ENCODE results near the gene CIDEB.
"Not testable (repeated sequence)": the region's sequence is repeated elsewhere in the genome, so short reads cannot be mapped to it uniquely, and the experiment has no call there.

The CIDEB gene

DNA sequence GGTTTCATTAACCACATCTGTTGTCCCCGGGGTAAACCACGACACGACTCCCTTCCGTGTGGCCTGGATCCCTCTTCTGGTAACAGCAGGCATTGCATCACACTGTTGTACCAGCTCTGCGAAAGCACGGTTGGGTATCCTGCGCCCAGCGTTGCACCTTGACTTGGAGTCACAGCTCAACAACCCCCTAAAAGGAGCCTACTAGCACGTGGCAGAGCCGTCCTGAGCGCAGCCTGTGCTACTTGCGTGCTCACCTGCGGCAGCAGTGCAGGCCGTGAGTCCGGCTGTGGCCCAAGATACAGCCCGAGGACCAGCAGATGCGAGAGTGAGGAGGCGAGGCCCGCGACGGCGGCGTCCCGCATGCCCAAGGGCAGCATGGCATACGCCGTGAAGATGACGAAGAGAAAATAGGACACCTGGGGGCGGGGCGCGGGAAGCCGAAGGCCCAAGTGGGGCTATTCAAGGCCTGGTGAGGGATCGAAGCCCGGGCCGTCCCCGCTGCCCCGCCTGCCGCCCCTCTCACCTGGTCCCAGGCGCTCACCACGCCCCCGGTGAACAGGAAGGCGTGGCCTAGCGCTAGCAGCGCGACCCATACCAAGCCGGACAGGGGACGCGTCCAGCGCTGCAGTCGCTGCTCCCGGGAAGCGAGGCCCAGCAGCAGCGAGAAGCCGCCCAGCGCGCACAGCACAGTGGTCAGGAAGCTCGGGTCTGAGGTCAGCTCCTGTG is 24.7 kb upstream of the CIDEB start:
- Histone ChIP-seq H3K27me3 (ENCODE audit: control insufficient read depth, insufficient read depth, low read length, poor library complexity, severe bottlenecking) (peaks cover 83% of the 10 kb centered on the region), H3K9me3 (ENCODE audit: control insufficient read depth, low read length) (no peaks in the 10 kb centered on the region), H3K36me3 (ENCODE audit: control insufficient read depth, insufficient read depth, low read length) (no peaks in the 10 kb centered on the region), H3K4me1 (ENCODE audit: control insufficient read depth, insufficient read depth, low read length) (peaks cover 21% of the 10 kb centered on the region), H3K4me3 (ENCODE audit: insufficient read depth, low read depth, low read length) (peak overlapping the region; percentile 12), H3K27ac (ENCODE audit: insufficient read depth, low read depth, low read length, poor library complexity, severe bottlenecking) (no peak overlapping the region)
- 4% methylated on average over 56 of the region's 56 CpGs for WGBS, 2 experiments

DNA sequence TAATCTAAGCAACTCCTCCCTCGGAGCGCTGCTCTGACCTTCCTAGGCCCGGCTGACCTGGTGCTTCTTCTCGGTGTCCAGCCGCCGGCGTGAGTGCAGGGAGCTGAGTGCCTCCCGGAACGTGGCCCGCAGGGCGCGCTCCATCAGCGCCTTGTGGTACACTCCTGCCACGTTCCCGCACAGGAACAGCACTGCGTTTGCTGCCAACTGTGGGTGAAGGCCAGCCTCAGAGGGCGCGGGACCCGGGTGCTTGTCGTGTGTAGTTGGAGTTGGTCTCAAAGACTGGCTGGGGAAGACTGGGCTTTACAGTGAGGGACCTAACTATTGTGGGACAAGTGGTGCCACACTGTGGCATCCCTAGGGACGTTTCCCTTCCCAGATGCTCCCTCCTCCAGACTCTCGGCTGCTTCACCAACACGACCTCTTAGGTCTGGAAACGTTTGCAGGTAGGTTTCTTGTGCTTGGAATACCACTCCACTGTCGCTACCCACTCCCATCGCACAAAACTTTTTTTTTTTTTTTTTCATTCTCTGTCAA is 24.0 kb upstream of the CIDEB start:
- no peaks in the 10 kb centered on the region for H3K36me3 ChIP-seq (ENCODE audit: control insufficient read depth, insufficient read depth, low read length)
- no peak overlapping the region for H3K27ac ChIP-seq (ENCODE audit: insufficient read depth, low read depth, low read length, poor library complexity, severe bottlenecking)
- peaks cover 21% of the 10 kb centered on the region for H3K4me1 ChIP-seq (ENCODE audit: control insufficient read depth, insufficient read depth, low read length)
- H3K4me3 ChIP-seq (ENCODE audit: insufficient read depth, low read depth, low read length): no peak overlapping the region
- 77 to 78% methylated on average over 26 of the region's 26 CpGs for WGBS, 2 experiments
- H3K27me3 ChIP-seq (ENCODE audit: control insufficient read depth, insufficient read depth, low read length, poor library complexity, severe bottlenecking): peaks cover 76% of the 10 kb centered on the region
- H3K9me3 ChIP-seq (ENCODE audit: control insufficient read depth, low read length): no peaks in the 10 kb centered on the region

DNA sequence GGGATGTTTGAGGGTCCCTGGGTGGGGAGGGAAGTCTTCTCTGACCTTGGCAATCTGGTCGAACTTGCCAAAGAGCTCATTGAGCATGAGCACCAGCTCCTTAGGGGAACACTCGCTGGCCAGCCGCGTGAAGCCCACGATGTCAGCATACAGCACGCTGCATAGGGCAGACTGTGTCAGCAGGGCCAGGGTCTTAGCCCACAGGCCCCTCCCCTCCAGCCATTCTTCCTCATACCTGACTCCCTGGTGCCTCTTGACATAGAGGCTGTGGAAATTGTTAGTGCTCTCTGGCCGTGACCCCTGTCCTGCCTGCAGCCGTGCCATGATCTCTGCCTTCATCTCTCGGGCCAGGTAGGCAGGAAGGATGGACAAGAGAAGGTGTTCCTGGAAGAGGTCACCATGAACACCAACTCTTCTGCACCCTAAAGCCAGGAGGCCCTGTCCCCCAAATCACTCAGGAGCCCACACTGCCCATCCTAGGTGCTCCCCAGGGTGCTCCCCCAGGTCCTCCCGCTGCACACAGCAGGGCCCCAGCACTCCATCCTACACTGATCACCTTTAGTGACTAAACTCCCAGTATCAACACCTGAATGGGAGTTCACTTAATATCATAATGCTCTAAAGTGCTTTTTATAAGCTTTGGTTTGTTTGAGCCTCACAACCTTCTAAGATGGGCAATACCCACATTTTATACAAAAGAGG is 23.3 kb upstream of the CIDEB start:
- peaks cover 21% of the 10 kb centered on the region for H3K4me1 ChIP-seq (ENCODE audit: control insufficient read depth, insufficient read depth, low read length)
- WGBS, 2 experiments: 89 to 90% methylated on average over 10 of the region's 10 CpGs
- H3K4me3 ChIP-seq (ENCODE audit: insufficient read depth, low read depth, low read length): no peak overlapping the region
- no peaks in the 10 kb centered on the region for H3K9me3 ChIP-seq (ENCODE audit: control insufficient read depth, low read length)
- H3K36me3 ChIP-seq (ENCODE audit: control insufficient read depth, insufficient read depth, low read length): no peaks in the 10 kb centered on the region
- H3K27ac ChIP-seq (ENCODE audit: insufficient read depth, low read depth, low read length, poor library complexity, severe bottlenecking): no peak overlapping the region
- peaks cover 70% of the 10 kb centered on the region for H3K27me3 ChIP-seq (ENCODE audit: control insufficient read depth, insufficient read depth, low read length, poor library complexity, severe bottlenecking)

DNA sequence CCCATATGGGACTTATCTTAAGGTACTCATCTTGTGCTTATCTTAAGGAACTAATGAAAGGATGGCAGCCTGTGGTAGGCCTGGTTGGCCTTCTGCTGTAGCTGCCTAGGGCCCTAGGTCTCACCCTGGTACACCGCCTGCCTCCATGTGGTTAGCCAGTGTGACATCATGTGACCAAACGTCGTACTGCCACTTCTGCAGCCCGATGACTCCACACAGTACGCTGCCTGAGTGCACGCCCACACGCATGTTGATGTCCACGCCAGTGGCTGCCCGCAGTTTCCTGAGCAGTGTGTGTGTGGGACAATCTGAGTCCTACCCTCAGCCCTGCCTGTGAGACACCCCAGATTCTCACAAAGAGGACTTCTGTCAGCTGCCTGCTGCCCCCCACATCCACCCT is 22.0 kb upstream of the CIDEB start:
- Histone ChIP-seq H3K4me1 (ENCODE audit: control insufficient read depth, insufficient read depth, low read length) (peaks cover 12% of the 10 kb centered on the region), H3K27me3 (ENCODE audit: control insufficient read depth, insufficient read depth, low read length, poor library complexity, severe bottlenecking) (peaks cover 56% of the 10 kb centered on the region), H3K4me3 (ENCODE audit: insufficient read depth, low read depth, low read length) (no peak overlapping the region), H3K9me3 (ENCODE audit: control insufficient read depth, low read length) (no peaks in the 10 kb centered on the region), H3K27ac (ENCODE audit: insufficient read depth, low read depth, low read length, poor library complexity, severe bottlenecking) (no peak overlapping the region), H3K36me3 (ENCODE audit: control insufficient read depth, insufficient read depth, low read length) (no peaks in the 10 kb centered on the region)
- WGBS, 2 experiments: 87 to 90% methylated on average over 9 of the region's 9 CpGs

DNA sequence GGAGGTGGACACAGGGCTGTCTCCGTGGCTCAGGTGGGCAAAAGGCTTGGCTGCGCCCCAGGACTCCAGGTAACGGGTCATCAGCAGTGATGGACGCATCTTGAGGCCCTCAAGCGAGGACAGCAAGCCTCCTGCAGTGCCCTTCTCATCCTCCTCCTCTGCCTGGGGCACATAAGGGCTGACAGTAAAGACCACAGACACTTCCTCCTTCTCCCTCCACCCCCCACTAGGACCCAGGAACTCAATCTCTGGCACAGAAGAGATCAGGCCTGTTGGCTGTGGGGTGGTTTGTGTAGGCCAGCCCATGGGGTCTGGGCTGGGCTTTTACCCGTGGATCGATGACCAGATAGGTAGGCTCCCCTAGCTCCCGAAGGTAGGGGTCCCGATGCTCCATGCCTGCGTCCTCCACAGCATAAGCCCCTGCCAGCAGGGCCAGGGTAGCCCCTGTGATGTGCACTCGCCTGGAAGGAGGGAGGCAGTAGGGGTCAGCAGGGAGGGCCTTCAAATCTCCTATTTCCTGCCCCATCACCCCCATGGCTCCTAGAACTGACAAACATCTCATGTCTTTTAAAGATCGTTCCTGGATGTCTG is 21.4 kb upstream of the CIDEB start:
- Histone ChIP-seq H3K36me3 (ENCODE audit: control insufficient read depth, insufficient read depth, low read length) (no peaks in the 10 kb centered on the region), H3K9me3 (ENCODE audit: control insufficient read depth, low read length) (no peaks in the 10 kb centered on the region), H3K4me1 (ENCODE audit: control insufficient read depth, insufficient read depth, low read length) (peaks cover 6% of the 10 kb centered on the region), H3K27ac (ENCODE audit: insufficient read depth, low read depth, low read length, poor library complexity, severe bottlenecking) (no peak overlapping the region), H3K27me3 (ENCODE audit: control insufficient read depth, insufficient read depth, low read length, poor library complexity, severe bottlenecking) (peaks cover 50% of the 10 kb centered on the region), H3K4me3 (ENCODE audit: insufficient read depth, low read depth, low read length) (no peak overlapping the region)
- 89 to 90% methylated on average over 12 of the region's 12 CpGs for WGBS, 2 experiments

DNA sequence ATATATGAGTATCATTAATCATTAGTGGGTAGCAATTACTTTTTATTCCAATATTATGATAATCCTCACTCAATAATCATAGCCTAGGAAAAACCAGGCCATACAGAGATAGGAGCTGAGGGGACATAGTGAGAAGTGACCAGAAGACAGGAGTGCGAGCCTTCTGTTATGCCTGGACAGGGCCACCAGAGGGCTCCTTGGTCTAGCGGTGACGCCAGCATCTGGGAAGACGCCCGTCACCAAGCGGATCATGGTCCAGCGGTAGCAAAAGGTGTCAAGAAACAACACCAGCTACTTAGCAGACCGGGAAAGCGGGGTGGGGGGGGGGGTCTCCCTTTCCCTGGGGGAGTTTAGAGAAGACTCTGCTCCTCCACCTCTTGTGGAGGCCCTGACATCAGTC is 20.1 kb upstream of the CIDEB start:
- WGBS, 2 experiments: 8 to 11% methylated on average over 9 of the region's 9 CpGs
- peaks cover 38% of the 10 kb centered on the region for H3K27me3 ChIP-seq (ENCODE audit: control insufficient read depth, insufficient read depth, low read length, poor library complexity, severe bottlenecking)
- H3K9me3 ChIP-seq (ENCODE audit: control insufficient read depth, low read length); H3K36me3 ChIP-seq (ENCODE audit: control insufficient read depth, insufficient read depth, low read length); H3K4me1 ChIP-seq (ENCODE audit: control insufficient read depth, insufficient read depth, low read length); H3K27ac ChIP-seq (ENCODE audit: insufficient read depth, low read depth, low read length, poor library complexity, severe bottlenecking); H3K4me3 ChIP-seq (ENCODE audit: insufficient read depth, low read depth, low read length): not testable (repeated sequence)

DNA sequence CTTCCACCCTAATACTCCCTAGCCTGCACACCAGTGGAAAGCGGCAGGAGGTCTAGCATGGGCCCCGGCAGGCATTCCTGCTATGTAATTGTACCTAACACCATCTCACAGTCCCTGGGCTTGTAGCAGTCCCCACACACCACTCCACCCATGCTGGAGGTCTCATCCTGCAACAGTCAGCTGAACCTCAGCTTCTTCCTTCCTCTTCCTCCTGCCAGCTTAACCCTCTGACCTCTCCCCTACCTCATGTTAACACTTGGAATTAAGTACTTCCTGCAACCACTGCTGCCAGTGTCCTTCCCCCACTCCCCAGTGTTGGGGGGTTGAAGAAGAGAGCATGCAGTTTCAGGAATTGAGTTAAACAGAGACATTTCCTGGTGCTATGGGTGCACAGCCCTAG is 19.5 kb upstream of the CIDEB start:
- H3K4me3 ChIP-seq (ENCODE audit: insufficient read depth, low read depth, low read length): no peak overlapping the region
- 79 to 89% methylated on average over 2 of the region's 2 CpGs for WGBS, 2 experiments
- peaks cover under 1% of the 10 kb centered on the region for H3K4me1 ChIP-seq (ENCODE audit: control insufficient read depth, insufficient read depth, low read length)
- H3K27me3 ChIP-seq (ENCODE audit: control insufficient read depth, insufficient read depth, low read length, poor library complexity, severe bottlenecking): peaks cover 31% of the 10 kb centered on the region
- no peaks in the 10 kb centered on the region for H3K36me3 ChIP-seq (ENCODE audit: control insufficient read depth, insufficient read depth, low read length)
- H3K9me3 ChIP-seq (ENCODE audit: control insufficient read depth, low read length): no peaks in the 10 kb centered on the region
- no peak overlapping the region for H3K27ac ChIP-seq (ENCODE audit: insufficient read depth, low read depth, low read length, poor library complexity, severe bottlenecking)

DNA sequence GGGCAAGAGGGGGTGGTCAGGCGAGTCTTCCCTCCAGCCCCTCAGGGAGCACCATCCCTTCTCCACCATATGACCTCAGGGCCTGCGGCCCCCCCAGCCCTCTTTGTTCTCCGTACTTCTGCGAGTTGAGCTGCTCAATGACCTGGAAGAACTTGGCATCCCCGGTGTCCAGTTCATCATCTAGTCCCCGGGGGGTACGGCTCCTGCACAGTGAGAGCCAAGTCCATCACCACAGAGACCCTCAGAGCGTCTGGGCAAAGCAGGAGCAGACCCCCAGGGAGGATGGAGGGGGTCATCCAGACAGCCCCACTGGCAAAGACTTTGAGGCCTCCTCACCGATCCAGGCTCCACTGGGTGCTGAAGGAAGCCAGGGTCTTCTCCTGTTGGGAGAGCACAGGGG is 18.2 kb upstream of the CIDEB start:
- Histone ChIP-seq H3K4me1 (ENCODE audit: control insufficient read depth, insufficient read depth, low read length) (no peaks in the 10 kb centered on the region), H3K27me3 (ENCODE audit: control insufficient read depth, insufficient read depth, low read length, poor library complexity, severe bottlenecking) (peaks cover 18% of the 10 kb centered on the region), H3K27ac (ENCODE audit: insufficient read depth, low read depth, low read length, poor library complexity, severe bottlenecking) (no peak overlapping the region), H3K9me3 (ENCODE audit: control insufficient read depth, low read length) (no peaks in the 10 kb centered on the region), H3K36me3 (ENCODE audit: control insufficient read depth, insufficient read depth, low read length) (no peaks in the 10 kb centered on the region), H3K4me3 (ENCODE audit: insufficient read depth, low read depth, low read length) (no peak overlapping the region)
- WGBS, 2 experiments: 86 to 91% methylated on average over 9 of the region's 9 CpGs

DNA sequence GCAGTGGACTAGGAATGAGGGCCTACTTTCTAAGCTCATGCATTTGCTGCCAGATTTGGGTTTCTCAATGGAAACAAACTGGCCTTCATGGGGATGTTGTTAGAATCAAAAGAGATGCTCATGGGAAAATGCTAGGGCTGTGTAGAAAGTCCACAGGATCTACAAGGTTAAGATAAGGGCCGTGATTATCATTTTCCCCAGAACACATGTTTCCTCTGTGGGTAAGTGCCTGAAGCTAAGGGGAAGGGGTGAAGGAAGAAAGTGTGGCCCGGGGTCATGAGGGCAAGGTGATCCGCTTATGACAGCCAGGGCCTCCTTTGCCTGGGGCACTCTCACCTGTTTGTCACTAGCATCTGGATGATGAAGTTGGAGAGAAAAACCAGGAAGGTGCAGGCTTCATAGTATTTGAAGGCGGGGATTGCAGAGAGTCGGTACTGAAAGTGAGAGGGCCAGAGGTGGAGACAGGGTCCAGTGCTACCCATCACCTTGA is 17.3 kb upstream of the CIDEB start:
- H3K36me3 ChIP-seq (ENCODE audit: control insufficient read depth, insufficient read depth, low read length): no peaks in the 10 kb centered on the region
- H3K4me1 ChIP-seq (ENCODE audit: control insufficient read depth, insufficient read depth, low read length): no peaks in the 10 kb centered on the region
- H3K27me3 ChIP-seq (ENCODE audit: control insufficient read depth, insufficient read depth, low read length, poor library complexity, severe bottlenecking): peaks cover 13% of the 10 kb centered on the region
- WGBS, 2 experiments: 90 to 93% methylated on average over 5 of the region's 5 CpGs
- H3K9me3 ChIP-seq (ENCODE audit: control insufficient read depth, low read length): no peaks in the 10 kb centered on the region
- H3K27ac ChIP-seq (ENCODE audit: insufficient read depth, low read depth, low read length, poor library complexity, severe bottlenecking): no peak overlapping the region
- no peak overlapping the region for H3K4me3 ChIP-seq (ENCODE audit: insufficient read depth, low read depth, low read length)

DNA sequence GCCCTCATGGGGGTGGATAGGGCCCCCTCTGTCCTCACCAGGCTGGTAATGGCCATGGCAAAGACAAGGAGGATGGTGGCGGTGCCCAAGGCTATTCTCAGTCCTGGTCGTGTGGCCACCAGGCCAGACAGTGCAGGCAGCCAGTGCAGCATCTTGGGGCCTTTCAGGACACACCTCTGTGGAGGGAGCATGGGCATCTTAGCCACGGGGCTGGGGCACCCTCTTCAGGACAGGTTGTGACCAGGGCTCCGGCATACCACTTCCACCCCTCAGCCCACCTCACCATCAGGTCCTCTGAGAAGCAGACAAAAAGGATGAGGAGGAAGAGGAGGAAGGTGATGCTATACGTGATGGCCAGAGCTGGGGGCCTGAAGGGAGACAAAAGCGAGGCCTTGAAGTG is 16.2 kb upstream of the CIDEB start:
- peaks cover 7% of the 10 kb centered on the region for H3K27me3 ChIP-seq (ENCODE audit: control insufficient read depth, insufficient read depth, low read length, poor library complexity, severe bottlenecking)
- no peaks in the 10 kb centered on the region for H3K36me3 ChIP-seq (ENCODE audit: control insufficient read depth, insufficient read depth, low read length)
- 82 to 84% methylated on average over 5 to 6 of the region's 6 CpGs for WGBS, 2 experiments
- no peaks in the 10 kb centered on the region for H3K9me3 ChIP-seq (ENCODE audit: control insufficient read depth, low read length)
- no peak overlapping the region for H3K4me3 ChIP-seq (ENCODE audit: insufficient read depth, low read depth, low read length)
- no peaks in the 10 kb centered on the region for H3K4me1 ChIP-seq (ENCODE audit: control insufficient read depth, insufficient read depth, low read length)
- no peak overlapping the region for H3K27ac ChIP-seq (ENCODE audit: insufficient read depth, low read depth, low read length, poor library complexity, severe bottlenecking)
